HG03469 (cell line): Measurements from ENCODE around the gene CTU1.

Source experiments
- ATAC-seq: cut with Tn5 transposase; IDR thresholded peaks from one replicate; pipeline ENCODE4 v1.9.1; 2021; ENCODE audit warnings: mild to moderate bottlenecking, moderate library complexity, moderate number of reproducible peaks; ENCODE audit not compliant: unreplicated experiment

CTU1 gene

GRCh38 chr19:51107406-51108065, 673 bp downstream of the CTU1 start:
- no peak for ATAC-seq

- no peak for ATAC-seq
These were observed 4.3 kb downstream of the CTU1 start for GRCh38 chr19:51103926-51104341.

- ATAC-seq = no peak
These were observed 5.2 kb downstream of the CTU1 start for GRCh38 chr19:51102991-51103390.

- no peak for ATAC-seq
These were observed 6.9 kb downstream of the CTU1 start for GRCh38 chr19:51101171-51101865.

GRCh38 chr19:51100601-51101000, 7.6 kb downstream of the CTU1 start:
- no peak for ATAC-seq

- ATAC-seq = no peak
These were observed 9.2 kb downstream of the CTU1 start for GRCh38 chr19:51099047-51099382.

- ATAC-seq = no peak
These were observed 9.7 kb downstream of the CTU1 start for GRCh38 chr19:51098365-51099046.

- ATAC-seq = no peak
These were observed 10.4 kb downstream of the CTU1 start for GRCh38 chr19:51097796-51098195.

- ATAC-seq = no peak
These were observed 11.0 kb downstream of the CTU1 start for GRCh38 chr19:51097166-51097738.

GRCh38 chr19:51096473-51097165, 11.6 kb downstream of the CTU1 start:
- ATAC-seq = no peak

GRCh38 chr19:51094696-51095279, 13.4 kb downstream of the CTU1 start:
- ATAC-seq = no peak

GRCh38 chr19:51093510-51094345, 14.5 kb downstream of the CTU1 start:
- ATAC-seq = no peak

- no peak for ATAC-seq
These were observed 15.1 kb downstream of the CTU1 start for GRCh38 chr19:51093101-51093500.

- ATAC-seq = no peak
These were observed 16.0 kb downstream of the CTU1 start for GRCh38 chr19:51091895-51092873.

GRCh38 chr19:51091126-51091525, 17.1 kb downstream of the CTU1 start:
- ATAC-seq = no peak

- no peak for ATAC-seq
These were observed 17.7 kb downstream of the CTU1 start for GRCh38 chr19:51090471-51090870.

- no peak for ATAC-seq
These were observed 18.4 kb downstream of the CTU1 start for GRCh38 chr19:51089786-51090185.

- ATAC-seq = no peak
These were observed 21.9 kb downstream of the CTU1 start for GRCh38 chr19:51086153-51086850.
